GM21825 (cell line): Measurements from ENCODE around the gene PRKAB1.

Source experiments
- ATAC-seq: cut with Tn5 transposase; IDR thresholded peaks from one replicate; pipeline ENCODE4 v1.9.1; 2021; ENCODE audit warnings: mild to moderate bottlenecking, moderate library complexity; ENCODE audit not compliant: unreplicated experiment

PRKAB1 gene

DNA sequence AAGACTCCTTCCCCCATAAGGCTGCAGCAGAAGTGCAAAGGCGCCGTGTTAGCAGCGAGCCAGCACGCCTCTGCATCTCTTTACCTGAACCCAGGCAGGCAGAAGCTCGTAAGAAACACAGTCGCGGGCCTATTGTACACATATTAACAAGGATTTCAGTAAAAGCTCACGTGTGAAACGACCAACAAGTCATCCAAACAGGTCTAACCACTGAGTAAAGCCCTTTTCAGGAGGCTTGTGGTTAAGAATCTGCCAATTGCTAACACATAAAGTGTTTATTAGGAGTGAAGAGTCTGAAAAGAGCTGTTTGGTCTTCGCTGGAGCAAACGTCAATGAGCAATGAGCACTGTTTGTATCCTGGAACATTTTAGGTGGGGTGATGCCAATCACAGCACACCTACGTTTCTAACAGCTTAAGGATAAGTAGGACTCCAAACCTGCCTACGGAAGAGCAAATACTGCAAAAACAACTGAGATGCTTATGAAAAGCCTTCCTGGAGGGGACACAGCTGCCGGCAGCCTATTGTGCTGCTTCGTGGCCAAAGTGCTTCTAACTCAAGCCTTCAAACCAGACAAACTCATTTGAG, 43.1 kb downstream of the PRKAB1 start:
- no peak for ATAC-seq

DNA sequence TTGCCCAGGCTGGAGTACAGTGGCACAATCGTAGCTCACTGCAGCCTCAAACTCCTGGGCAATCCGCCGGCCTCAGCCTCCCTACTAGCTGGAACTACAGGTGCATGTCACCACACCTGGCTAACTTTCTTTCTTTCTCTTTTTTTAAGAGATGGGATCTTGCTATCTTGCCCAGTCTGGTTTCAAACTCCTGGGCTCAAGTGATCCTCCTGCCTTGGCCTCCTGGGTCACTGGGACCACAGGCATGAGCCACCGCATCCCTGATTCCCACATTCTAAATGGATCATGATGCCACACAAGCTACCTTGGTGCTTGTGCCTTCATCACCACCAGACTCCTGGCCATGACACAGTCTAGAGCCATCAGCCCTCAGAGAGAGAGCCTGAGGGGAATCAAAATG, 43.8 kb downstream of the PRKAB1 start:
- no peak for ATAC-seq

DNA sequence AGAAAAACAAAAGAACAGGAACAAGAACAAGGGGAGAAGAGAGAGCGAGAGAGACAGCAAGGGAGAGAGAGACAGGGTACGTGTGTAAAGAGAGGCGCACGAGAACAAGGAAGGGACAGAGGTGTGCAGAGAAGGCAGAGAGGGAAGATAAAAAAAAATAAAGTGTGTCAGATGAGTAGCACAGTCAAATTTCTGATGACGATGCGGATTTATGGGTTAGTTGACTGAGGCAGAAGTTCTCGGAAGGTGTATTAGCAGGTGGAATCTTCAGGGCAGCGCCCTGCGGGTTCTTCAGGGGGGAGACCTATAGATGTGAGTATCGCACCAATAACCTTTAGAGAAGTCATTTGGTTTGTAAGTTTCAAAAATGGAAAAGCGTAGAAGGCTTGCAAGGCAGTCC, 44.8 kb downstream of the PRKAB1 start:
- no peak for ATAC-seq

DNA sequence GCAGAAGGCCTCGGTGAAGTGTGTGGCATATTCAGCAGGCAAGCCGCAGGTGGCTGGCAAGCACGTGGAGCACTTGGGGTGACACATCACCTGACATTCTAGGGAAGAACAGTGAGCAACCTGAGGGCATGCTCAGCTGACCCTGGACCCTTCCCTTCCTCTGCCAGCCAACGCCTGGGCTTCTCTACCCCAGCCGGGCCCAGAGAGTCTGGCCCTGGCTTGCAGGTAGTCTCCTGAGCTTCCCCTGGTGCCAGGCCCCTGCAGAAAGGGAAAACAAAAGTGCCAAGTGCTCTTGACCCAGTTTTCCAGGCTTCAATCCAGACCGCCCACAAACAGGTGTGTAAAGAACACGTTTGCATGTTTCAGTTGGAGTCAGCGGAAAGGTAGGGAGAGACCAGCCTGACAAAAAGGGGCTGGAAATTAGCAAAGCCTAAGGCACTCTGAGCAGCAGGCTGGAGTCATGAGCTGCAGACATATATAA, 45.7 kb downstream of the PRKAB1 start:
- no peak for ATAC-seq

DNA sequence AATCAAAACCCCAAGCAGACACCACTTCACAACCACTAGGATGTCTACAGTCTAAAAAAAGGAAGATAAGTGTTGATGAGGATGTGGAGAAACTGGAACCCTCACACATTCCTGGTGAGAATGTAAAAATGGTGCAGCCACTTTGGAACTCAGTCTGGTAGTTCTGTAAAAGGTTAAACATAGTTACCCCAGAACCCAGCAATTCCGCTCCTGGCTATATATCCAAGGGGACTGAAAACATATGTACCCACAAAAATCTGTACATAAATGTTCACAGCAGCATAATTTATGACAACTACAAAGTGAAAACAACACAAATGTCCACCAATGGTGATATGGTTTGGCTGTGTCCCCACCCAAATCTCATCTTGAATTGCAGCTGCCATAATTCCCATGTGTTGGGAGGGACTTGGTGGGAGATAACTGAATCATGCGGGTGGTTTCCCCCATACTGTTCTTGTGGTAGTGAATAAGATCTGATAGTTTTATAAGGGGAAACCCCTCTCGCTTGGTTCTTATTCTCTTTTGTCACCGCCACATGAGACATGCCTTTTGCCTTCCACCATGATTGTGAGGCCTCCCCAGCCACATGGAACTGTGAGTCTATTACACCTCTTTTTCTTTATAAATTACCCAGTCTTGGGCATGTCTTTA, 46.8 kb downstream of the PRKAB1 start:
- no peak for ATAC-seq

DNA sequence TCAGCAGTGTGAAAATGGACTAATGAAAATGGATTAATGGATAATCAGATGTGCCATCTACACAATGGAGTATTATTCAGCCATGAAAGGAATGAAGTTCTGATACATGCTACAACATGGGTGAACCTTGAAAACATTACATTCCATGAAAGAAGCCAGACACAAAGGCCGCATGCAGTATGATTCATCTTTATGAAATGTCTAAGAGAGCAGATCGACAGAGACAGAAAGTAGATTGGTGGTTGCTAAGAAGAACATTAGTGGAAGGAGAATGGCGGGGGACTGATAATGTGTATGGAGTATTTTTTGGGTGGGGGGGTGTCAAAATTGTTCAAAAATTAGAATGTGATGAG, 47.3 kb downstream of the PRKAB1 start:
- no peak for ATAC-seq

DNA sequence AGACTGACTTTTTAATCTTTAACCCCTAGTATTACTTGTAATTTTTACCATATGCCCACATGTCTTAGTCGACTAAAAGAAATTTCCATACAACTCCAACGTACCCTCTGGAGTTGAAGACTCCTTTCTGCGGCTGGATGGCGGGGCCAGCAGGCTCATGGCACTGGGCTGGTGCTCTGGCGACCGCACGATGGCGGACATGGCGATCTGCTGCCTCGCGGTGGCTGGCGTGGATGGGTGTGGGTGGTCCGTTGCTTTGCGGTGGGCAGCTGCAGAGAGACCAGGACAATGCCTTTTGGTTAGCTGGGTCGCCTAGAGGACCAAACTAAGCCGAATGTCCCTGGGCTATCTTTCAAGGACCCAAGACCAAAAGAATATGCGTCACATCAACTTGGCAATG, 50.2 kb downstream of the PRKAB1 start:
- no peak for ATAC-seq

DNA sequence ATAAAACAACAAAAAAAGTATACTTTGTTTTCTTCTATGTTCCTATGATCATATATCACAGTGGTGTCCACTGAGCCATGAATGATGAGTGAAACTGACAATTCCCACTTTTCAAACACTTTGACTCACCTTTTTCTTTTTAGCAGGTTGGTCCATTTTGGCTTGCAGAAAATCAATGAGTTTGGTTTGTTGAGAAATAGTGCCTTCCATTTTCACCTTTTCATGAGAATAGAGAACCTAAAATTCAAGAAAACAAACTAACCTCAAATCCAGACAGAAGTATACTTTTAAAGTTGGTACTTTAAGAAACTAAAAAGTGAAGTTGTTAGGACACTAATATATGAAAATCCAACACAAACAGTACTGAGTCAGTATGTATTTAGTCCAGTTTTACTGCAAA, 52.4 kb downstream of the PRKAB1 start:
- ATAC-seq = no peak

DNA sequence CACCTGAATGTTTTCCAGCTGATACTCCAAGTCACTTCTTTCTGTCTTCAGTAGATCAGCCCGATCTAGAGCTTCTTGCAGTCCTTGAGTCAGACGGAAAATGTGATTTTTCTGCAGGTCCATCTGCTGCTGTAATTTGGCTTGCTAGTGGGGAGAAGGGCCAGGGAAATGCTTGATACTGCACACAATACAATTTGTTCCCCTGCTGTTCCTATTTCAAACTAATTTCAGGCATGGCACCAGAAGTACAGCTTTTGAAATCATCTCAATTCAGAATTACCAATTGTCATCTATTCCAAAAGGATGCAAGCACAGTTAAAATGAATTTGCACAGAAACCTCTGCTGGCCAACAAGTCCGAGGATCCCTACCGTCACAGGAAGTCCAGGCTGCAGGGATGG, 53.4 kb downstream of the PRKAB1 start:
- ATAC-seq = no peak

DNA sequence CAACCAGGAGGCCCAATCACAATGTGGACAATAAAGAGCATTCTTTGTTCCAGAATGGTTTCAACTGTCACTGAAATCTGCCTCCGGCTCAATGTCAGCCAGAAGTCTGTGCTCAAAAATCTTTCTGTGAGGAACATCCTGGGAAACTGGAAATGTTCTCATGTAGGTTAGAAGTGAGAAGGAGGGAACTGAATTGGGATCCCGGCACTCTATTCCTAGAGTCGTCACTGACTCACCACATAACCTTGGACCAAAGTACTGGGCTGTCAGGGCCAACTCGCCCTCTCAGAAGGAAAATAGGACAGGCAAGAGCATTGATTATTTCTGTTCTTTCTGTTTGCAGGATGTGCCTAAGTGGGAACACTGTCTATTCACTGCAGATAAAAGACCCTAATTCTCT, 57.6 kb downstream of the PRKAB1 start:
- ATAC-seq = no peak

DNA sequence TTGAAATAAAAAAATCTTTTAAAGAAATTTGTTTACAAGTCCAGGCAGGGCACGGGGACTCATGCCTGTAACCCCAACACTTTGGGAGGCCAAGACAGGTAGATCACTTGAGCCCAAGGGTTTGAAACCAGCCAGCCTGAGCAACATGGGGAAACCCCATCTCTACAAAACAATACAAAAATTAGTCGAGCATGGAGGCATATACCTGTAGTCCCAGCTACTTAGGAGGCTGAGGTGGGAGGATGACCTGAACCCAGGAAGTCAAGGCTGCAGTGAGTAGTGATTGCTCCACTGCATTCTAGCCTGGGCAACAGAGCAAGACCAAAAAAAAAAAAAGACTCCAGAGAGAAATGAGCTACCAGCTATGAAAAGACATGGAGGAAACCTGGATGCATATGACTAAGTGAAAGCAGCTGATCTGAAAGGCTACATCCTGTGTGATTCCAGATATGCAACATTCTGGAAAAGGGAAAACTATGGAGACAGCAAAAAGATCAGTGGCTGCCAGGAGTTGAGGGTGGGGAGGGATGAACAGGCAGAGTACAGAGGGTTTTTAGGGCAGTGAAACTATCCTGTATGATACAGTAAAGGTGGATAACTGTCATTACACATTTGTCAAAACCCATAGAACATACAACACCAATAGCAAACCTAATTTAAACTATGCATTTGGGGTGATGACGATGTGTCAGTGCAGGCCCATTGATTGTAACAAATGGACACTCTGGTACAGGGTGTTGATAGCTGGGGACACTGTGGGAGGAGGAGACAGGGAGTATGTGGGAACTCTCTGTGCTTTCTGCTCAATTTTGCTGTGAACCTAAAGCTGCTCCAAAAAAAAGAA, 59.9 kb downstream of the PRKAB1 start:
- no peak for ATAC-seq

DNA sequence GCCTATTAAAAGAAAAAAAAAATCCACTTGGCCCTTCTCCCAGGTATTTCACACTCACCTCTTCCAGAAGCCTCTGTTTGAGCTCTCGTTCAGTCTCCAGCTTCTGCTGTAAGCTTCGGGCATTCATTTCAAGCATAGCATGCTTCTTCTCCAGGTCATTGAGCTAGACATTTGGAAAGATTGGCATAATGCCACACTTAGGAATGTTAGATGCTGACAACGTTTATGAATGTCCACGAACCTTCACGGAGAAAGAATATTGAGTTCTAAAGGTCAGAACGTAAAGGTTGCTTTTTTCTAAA, 60.5 kb downstream of the PRKAB1 start:
- no peak for ATAC-seq

DNA sequence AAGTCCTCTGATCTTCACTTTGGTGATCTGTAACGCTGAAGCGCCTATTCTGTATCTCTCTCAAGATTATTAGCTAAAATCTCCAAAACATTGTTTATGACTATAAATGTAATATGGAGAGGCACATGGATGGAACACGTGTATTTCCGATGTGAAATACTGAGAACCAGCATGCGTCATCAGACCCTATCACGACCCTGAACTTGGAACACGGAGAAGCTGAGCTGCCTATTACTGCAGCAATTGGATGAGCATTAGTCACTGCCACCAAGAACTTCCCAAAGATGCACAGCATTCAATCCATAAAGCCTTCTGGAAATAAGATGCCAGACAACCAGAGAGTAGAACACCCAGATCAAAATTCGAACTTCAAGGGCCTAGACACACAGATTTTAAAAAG, 61.9 kb downstream of the PRKAB1 start:
- ATAC-seq = no peak

DNA sequence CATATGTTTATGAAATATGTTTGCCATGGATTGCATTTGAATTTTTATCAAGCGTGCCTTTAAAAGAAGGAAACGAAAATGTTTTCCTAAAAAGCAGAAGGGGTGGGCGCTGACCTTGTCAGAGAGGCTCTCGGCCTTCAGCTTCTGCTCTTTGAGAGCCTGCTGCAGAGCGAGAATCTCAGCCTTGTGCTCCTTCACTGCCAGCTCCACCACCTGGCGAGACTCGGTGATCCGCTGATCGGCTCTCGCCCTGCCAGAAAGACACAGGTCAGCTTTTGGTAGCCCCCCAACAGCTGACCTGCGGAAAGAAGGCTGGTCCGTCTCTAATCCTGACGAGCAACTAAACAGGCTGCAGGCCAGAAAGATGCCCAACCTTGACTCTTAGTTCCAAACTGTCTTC, 62.4 kb downstream of the PRKAB1 start:
- no peak for ATAC-seq
